Esophagus muscularis mucosa (tissue), 4 donors: ENCODE measurements around the gene MYCBP2. TPM values are rescaled to one million over a fixed set of nuclear protein-coding genes. Genes with fewer than 3 reads are reported as not detected.

Source experiments
- DNase-seq: peaks from one replicate; pipeline ENCODE4 v3.0.0-alpha.2; 2017; ENCODE audit errors: extremely low spot score
- H3K27ac ChIP-seq, 4 donors: fragments of 200-600 bp; sonication (generic); replicated peaks in 1 of 4; 1 replicate in 3 of 4; 2 replicates in 1 of 4; pipeline ENCODE4 v1.5.1; 2016 to 2019; ENCODE audit warnings: mild to moderate bottlenecking in 1 of 4
- H3K27me3 ChIP-seq, 4 donors: fragments of 200-600 bp; sonication (generic); one replicate each; pipeline versions ENCODE4 v1.5.1 to v1.6.0; 2016 to 2019
- H3K36me3 ChIP-seq, 4 donors: fragments of 200-600 bp; sonication (generic); one replicate each; pipeline ENCODE4 v1.5.1; 2016 to 2019
- H3K4me1 ChIP-seq, 4 donors: fragments of 200-600 bp; sonication (generic); one replicate each; pipeline ENCODE4 v1.5.1; 2016 to 2019
- H3K4me3 ChIP-seq, 4 donors: fragments of 200-600 bp; sonication (generic); 1 replicate in 2 of 4; 2 replicates in 2 of 4; pipeline ENCODE4 v1.5.1; 2016 to 2019; ENCODE audit warnings: mild to moderate bottlenecking in 4 of 4, moderate library complexity in 1 of 4
- H3K9me3 ChIP-seq, 4 donors: fragments of 200-600 bp; sonication (generic); 1 replicate in 3 of 4; 2 replicates in 1 of 4; pipeline ENCODE4 v1.5.1; 2016 to 2019
- CTCF ChIP-seq, 3 experiments: fragments of 200-600 bp in 2 of 3; fragments of 450-650 bp in 1 of 3; sonication (generic) in 2 of 3; IDR thresholded peaks; one replicate each; pipeline ENCODE4 v1.5.1; 2017 to 2019; ENCODE audit warnings: antibody characterized with exemption in 3 of 3, mild to moderate bottlenecking in 2 of 3, moderate library complexity in 1 of 3
- EP300 ChIP-seq: sonication (generic); formaldehyde crosslinking; IDR thresholded peaks from one replicate; pipeline ENCODE4 v1.6.1; 2017; ENCODE audit warnings: antibody characterized with exemption
- POLR2A ChIP-seq: fragments of 450-650 bp; IDR thresholded peaks from one replicate; pipeline ENCODE4 v1.6.1; 2017; ENCODE audit warnings: antibody characterized with exemption, moderate library complexity, mild to moderate bottlenecking, low read depth
- POLR2AphosphoS5 ChIP-seq, 2 donors: sonication (generic); formaldehyde crosslinking; IDR thresholded peaks; one replicate each; pipeline ENCODE4 v1.6.1; 2017; ENCODE audit warnings: antibody characterized with exemption in 2 of 2
- WGBS: methylation state at CpG from one replicate; pipeline ENCODE4 v1.1.5; 2018; 5-methylcytosine and 5-hydroxymethylcytosine counted together
- intact Hi-C: fragments of 100-400 bp; cut with DNase I; formaldehyde crosslinking; loops from one replicate; pipeline ENCODE4 v1.15.1; 2023
- total RNA-seq, 4 donors: library from RNA; depleted of rRNA; stranded (reverse); fragments of >200 nt; gene quantifications; one replicate each; pipeline versions ENCODE4 v1.1.0 to v1.2.1, GENCODE V29; 2016

The MYCBP2 gene
- total RNA-seq, 4 donors from 2014 or later, result 96.1 to 117 (median 108) TPM

- peaks cover 0 to 17% (median 0%) of the 10 kb centered on the region in 4 donors for H3K36me3 ChIP-seq
- no peak overlapping the region for H3K27ac ChIP-seq
- intact Hi-C loops, result no loop called here
- H3K4me1 ChIP-seq, result no peaks in the 10 kb centered on the region
- H3K27me3 ChIP-seq, result no peaks in the 10 kb centered on the region
- H3K4me3 ChIP-seq, result no peak overlapping the region
- WGBS, result 97% methylated on average over 4 of the region's 4 CpGs
- DNase-seq, result no peak
- no peak for TF ChIP-seq EP300
- TF ChIP-seq POLR2A, result no peak
- no peak for TF ChIP-seq CTCF (IDR thresholded peaks at IDR 0.05)
- no peak for TF ChIP-seq POLR2AphosphoS5 (IDR thresholded peaks at IDR 0.05)
- no peaks in the 10 kb centered on the region for H3K9me3 ChIP-seq
Measured at GRCh38 chr13:77233159-77233558, 93.7 kb downstream of the MYCBP2 start.

- intact Hi-C loops, result no loop called here
- Histone ChIP-seq H3K27me3 (no peaks in the 10 kb centered on the region), H3K9me3 (no peaks in the 10 kb centered on the region), H3K27ac (no peak overlapping the region), H3K36me3 (peaks cover 0 to 17% (median 0%) of the 10 kb centered on the region in 4 donors), H3K4me1 (no peaks in the 10 kb centered on the region), H3K4me3 (no peak overlapping the region)
- DNase-seq, result no peak
- TF ChIP-seq POLR2AphosphoS5 (IDR thresholded peaks at IDR 0.05) (no peak), POLR2A (no peak), EP300 (no peak), CTCF (IDR thresholded peaks at IDR 0.05) (no peak)
- 92% methylated on average over 5 of the region's 5 CpGs for WGBS
Measured at GRCh38 chr13:77230560-77230959, 96.3 kb downstream of the MYCBP2 start.

- Histone ChIP-seq H3K36me3 (peaks cover 0 to 40% (median 12%) of the 10 kb centered on the region in 4 donors), H3K4me3 (no peak overlapping the region), H3K27ac (no peak overlapping the region), H3K4me1 (no peaks in the 10 kb centered on the region), H3K27me3 (no peaks in the 10 kb centered on the region), H3K9me3 (no peaks in the 10 kb centered on the region)
- DNase-seq, result no peak
- TF ChIP-seq POLR2A, result no peak
- no peak for TF ChIP-seq POLR2AphosphoS5 (IDR thresholded peaks at IDR 0.05)
- no peak for TF ChIP-seq CTCF (IDR thresholded peaks at IDR 0.05)
- no peak for TF ChIP-seq EP300
- intact Hi-C loops, result no loop called here
Measured at GRCh38 chr13:77225946-77226345, 100.9 kb downstream of the MYCBP2 start.

GRCh38 chr13:77222909-77223308 is 104.0 kb downstream of the MYCBP2 start:
- intact Hi-C loops, result no loop called here
- TF ChIP-seq POLR2A (no peak), POLR2AphosphoS5 (IDR thresholded peaks at IDR 0.05) (no peak), CTCF (IDR thresholded peaks at IDR 0.05) (no peak), EP300 (no peak)
- H3K4me1 ChIP-seq, result no peaks in the 10 kb centered on the region
- no peak overlapping the region for H3K27ac ChIP-seq
- no peak overlapping the region for H3K4me3 ChIP-seq
- no peaks in the 10 kb centered on the region for H3K9me3 ChIP-seq
- peaks cover 0 to 45% (median 17%) of the 10 kb centered on the region in 4 donors for H3K36me3 ChIP-seq
- DNase-seq, result no peak
- no peaks in the 10 kb centered on the region for H3K27me3 ChIP-seq
- WGBS, result 87% methylated on average over 3 of the region's 3 CpGs

- H3K27me3 ChIP-seq, result no peaks in the 10 kb centered on the region
- WGBS, result 86% methylated on average over 3 of the region's 3 CpGs
- H3K9me3 ChIP-seq, result no peaks in the 10 kb centered on the region
- H3K4me1 ChIP-seq, result no peaks in the 10 kb centered on the region
- intact Hi-C loops, result no loop called here
- TF ChIP-seq CTCF (IDR thresholded peaks at IDR 0.05) (no peak), POLR2A (no peak), EP300 (no peak), POLR2AphosphoS5 (IDR thresholded peaks at IDR 0.05) (no peak)
- no peak overlapping the region for H3K4me3 ChIP-seq
- no peak for DNase-seq
- H3K36me3 ChIP-seq, result peaks cover 0 to 51% (median 20%) of the 10 kb centered on the region in 4 donors
- no peak overlapping the region for H3K27ac ChIP-seq
Measured at GRCh38 chr13:77222000-77222690, 104.7 kb downstream of the MYCBP2 start.
